ENCODE results near the gene AKIRIN2. TPM values are rescaled to one million over a fixed set of nuclear protein-coding genes. Genes with fewer than 3 reads are reported as not detected.

Gene AKIRIN2
- total RNA-seq, 2 experiments from 2014 or later, result 91.0 to 92.5 TPM

- Mint-ChIP-seq H3K27ac (peak overlapping the region; percentile 54), H3K36me3 (ENCODE audit: low read depth) (peaks cover 71% of the 10 kb centered on the region), H3K27me3 (no peaks in the 10 kb centered on the region), H3K4me1 (ENCODE audit: low read depth) (peaks cover 37% of the 10 kb centered on the region), H3K9me3 (no peaks in the 10 kb centered on the region), H3K4me3 (no peak overlapping the region)
- ChIA-PET POLR2A (interaction anchor here (0.7 to 2.7 kb wide), 6 partner anchors 16 to 67 kb away, joined by 3 to 10 read pairs (median 5); partner anchors contain the start of genes AKIRIN2, ORC3 and RARS2), CTCF (interaction anchor here (1.3 kb wide), 1 partner anchor 12 kb away, joined by 5 read pairs; no protein-coding TSS in a partner anchor)
- H3K27ac ChIP-seq (ENCODE audit: low read depth in 1 of 2, low read length in 2 of 2), result no peak overlapping the region
- no peak overlapping the region for H3K4me3 ChIP-seq (ENCODE audit: low read length)
- intact Hi-C loops (cut with DNase I, micrococcal nuclease), result no loop called here
- TF ChIP-seq CTCF (IDR thresholded peaks at IDR 0.05), result no peak
- H3K36me3 ChIP-seq (ENCODE audit: insufficient read depth, low read length), result peaks cover 17% of the 10 kb centered on the region
- DNase-seq, result peak in 3 of 14 experiments; percentile 5 to 61 (median 38)
- H3K4me1 ChIP-seq (ENCODE audit: insufficient read depth, low read length), result peaks cover 8% of the 10 kb centered on the region
- no peaks in the 10 kb centered on the region for H3K27me3 ChIP-seq (ENCODE audit: control insufficient read depth in 1 of 2, insufficient read depth in 2 of 2, low read length in 2 of 2)
- H3K9me3 ChIP-seq (ENCODE audit: control insufficient read depth in 1 of 2, insufficient read depth in 1 of 2, low read length in 2 of 2), result no peaks in the 10 kb centered on the region
- ATAC-seq (ENCODE audit: poor library complexity), result no peak
Observed at GRCh38 chr6:87656857-87657256, 45.2 kb downstream of the AKIRIN2 start.

- intact Hi-C loops (cut with DNase I, micrococcal nuclease), result no loop called here
- ATAC-seq (ENCODE audit: poor library complexity), result no peak
- ChIA-PET POLR2A (interaction anchor here (1.8 to 2.7 kb wide), 3 partner anchors 43 to 66 kb away, joined by 4 to 10 read pairs (median 9); partner anchors contain the start of genes AKIRIN2, ORC3 and RARS2), CTCF (interaction anchor here (1.3 kb wide), 1 partner anchor 11 kb away, joined by 5 read pairs; no protein-coding TSS in a partner anchor)
- Mint-ChIP-seq H3K27me3 (no peaks in the 10 kb centered on the region), H3K9me3 (no peaks in the 10 kb centered on the region), H3K27ac (no peak overlapping the region), H3K36me3 (ENCODE audit: low read depth) (peaks cover 67% of the 10 kb centered on the region), H3K4me1 (ENCODE audit: low read depth) (peaks cover 37% of the 10 kb centered on the region), H3K4me3 (no peak overlapping the region)
- Histone ChIP-seq H3K9me3 (ENCODE audit: control insufficient read depth in 1 of 2, insufficient read depth in 1 of 2, low read length in 2 of 2) (no peaks in the 10 kb centered on the region), H3K4me3 (ENCODE audit: low read length) (no peak overlapping the region), H3K27me3 (ENCODE audit: control insufficient read depth in 1 of 2, insufficient read depth in 2 of 2, low read length in 2 of 2) (no peaks in the 10 kb centered on the region), H3K27ac (ENCODE audit: low read depth in 1 of 2, low read length in 2 of 2) (no peak overlapping the region), H3K4me1 (ENCODE audit: insufficient read depth, low read length) (peaks cover 8% of the 10 kb centered on the region), H3K36me3 (ENCODE audit: insufficient read depth, low read length) (peaks cover 13% of the 10 kb centered on the region)
- TF ChIP-seq CTCF (IDR thresholded peaks at IDR 0.05), result no peak
- DNase-seq, result no peak
Observed at GRCh38 chr6:87655824-87656223, 46.2 kb downstream of the AKIRIN2 start.

GRCh38 chr6:87654875-87655454 lies 47.1 kb downstream of the AKIRIN2 start:
- H3K4me3 Mint-ChIP-seq, result no peak overlapping the region
- no peak overlapping the region for H3K27ac Mint-ChIP-seq
- Histone ChIP-seq H3K9me3 (ENCODE audit: control insufficient read depth in 1 of 2, insufficient read depth in 1 of 2, low read length in 2 of 2) (no peaks in the 10 kb centered on the region), H3K27ac (ENCODE audit: low read depth in 1 of 2, low read length in 2 of 2) (no peak overlapping the region), H3K4me1 (ENCODE audit: insufficient read depth, low read length) (peaks cover 8% of the 10 kb centered on the region), H3K4me3 (ENCODE audit: low read length) (no peak overlapping the region), H3K36me3 (ENCODE audit: insufficient read depth, low read length) (peaks cover 8% of the 10 kb centered on the region), H3K27me3 (ENCODE audit: control insufficient read depth in 1 of 2, insufficient read depth in 2 of 2, low read length in 2 of 2) (no peaks in the 10 kb centered on the region)
- peaks cover 37% of the 10 kb centered on the region for H3K4me1 Mint-ChIP-seq (ENCODE audit: low read depth)
- H3K36me3 Mint-ChIP-seq (ENCODE audit: low read depth), result peaks cover 63% of the 10 kb centered on the region
- H3K9me3 Mint-ChIP-seq, result no peaks in the 10 kb centered on the region
- ATAC-seq (ENCODE audit: poor library complexity) (no peak), DNase-seq (no peak)
- H3K27me3 Mint-ChIP-seq, result no peaks in the 10 kb centered on the region
- POLR2A ChIA-PET, result interaction anchor here (1.3 to 1.8 kb wide), 2 partner anchors 44 to 47 kb away, joined by 3 to 4 read pairs; partner anchors contain the start of gene AKIRIN2
- no peak for TF ChIP-seq CTCF (IDR thresholded peaks at IDR 0.05)
- intact Hi-C loops (cut with DNase I, micrococcal nuclease), result no loop called here
- CTCF ChIA-PET, result no interaction called here
